ENCODE data around the gene GORAB.
A peak's percentile ranks its signal among the peaks of the same experiment; 100 is the strongest.

GORAB gene

DNA sequence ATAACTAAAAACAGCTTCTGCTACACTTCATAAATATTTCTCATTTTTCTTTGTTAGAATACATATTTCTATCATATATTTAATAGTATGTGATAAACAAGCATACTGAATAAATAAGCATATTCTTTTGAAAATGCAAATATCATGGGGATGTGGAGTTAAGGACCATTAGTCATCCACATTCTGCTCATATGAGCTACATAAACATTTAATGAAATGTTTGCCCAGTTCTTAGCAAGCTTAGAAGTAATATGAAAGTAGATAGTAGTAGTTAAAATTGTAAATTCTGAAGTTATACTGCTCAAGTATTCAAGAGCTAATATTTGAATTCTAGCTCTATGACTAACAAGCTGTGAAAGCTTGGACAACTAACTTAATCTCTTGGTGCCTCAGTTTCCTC is 10.1 kb upstream of the GORAB start:
- TF ChIP-seq, protein P1, sequence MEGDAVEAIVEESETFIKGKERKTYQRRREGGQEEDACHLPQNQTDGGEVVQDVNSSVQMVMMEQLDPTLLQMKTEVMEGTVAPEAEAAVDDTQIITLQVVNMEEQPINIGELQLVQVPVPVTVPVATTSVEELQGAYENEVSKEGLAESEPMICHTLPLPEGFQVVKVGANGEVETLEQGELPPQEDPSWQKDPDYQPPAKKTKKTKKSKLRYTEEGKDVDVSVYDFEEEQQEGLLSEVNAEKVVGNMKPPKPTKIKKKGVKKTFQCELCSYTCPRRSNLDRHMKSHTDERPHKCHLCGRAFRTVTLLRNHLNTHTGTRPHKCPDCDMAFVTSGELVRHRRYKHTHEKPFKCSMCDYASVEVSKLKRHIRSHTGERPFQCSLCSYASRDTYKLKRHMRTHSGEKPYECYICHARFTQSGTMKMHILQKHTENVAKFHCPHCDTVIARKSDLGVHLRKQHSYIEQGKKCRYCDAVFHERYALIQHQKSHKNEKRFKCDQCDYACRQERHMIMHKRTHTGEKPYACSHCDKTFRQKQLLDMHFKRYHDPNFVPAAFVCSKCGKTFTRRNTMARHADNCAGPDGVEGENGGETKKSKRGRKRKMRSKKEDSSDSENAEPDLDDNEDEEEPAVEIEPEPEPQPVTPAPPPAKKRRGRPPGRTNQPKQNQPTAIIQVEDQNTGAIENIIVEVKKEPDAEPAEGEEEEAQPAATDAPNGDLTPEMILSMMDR (IDR thresholded peaks at IDR 0.05; ENCODE audit: low read depth, low read length, missing control alignments) = no peak
- no peak overlapping the region for H3K4me3 ChIP-seq (ENCODE audit: low read depth, low read length)
- no peak for DNase-seq (ENCODE audit: low read depth)

DNA sequence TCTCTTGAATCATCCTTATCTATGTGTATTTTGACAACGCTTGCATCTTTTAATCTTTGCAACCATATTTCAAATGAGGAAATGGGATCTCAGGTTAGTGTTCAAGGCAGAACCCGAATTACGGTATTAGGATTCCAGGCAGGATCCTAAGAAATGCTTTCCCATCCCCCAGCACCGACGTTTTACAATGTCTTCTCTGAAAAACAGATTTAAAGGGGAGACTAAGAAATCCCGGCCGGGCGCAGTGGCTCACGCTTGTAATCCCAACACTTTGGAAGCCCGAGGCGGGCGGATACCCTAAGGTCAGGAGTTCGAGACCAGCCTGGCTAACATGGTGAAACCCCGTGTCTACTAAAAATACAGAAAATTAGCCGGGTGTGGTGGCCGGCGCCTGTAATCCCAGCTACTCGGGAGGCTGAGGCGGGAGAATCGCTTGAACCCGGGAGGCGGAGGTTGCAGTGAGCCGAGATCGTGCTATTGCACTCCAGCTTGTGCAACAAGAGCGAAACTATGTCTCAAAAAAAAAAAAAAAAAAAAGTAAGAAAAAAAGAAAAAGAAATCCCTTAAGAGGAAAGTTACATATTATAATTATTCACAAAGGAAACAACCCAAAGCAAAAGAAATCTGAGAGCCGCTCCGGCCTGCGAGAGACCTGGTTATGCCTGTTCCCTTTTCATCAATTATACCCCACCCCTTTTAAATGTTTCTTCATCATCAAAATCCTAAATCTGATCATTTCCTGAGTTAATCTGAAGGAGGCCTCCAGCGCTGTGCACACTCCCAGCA is 801 bp upstream of the GORAB start:
- DNase-seq (ENCODE audit: low read depth) = no peak
- TF ChIP-seq, protein P1 (IDR thresholded peaks at IDR 0.05; ENCODE audit: low read depth, low read length, missing control alignments) = no peak
- H3K4me3 ChIP-seq (ENCODE audit: low read depth, low read length) = peak overlapping the region; percentile 81

DNA sequence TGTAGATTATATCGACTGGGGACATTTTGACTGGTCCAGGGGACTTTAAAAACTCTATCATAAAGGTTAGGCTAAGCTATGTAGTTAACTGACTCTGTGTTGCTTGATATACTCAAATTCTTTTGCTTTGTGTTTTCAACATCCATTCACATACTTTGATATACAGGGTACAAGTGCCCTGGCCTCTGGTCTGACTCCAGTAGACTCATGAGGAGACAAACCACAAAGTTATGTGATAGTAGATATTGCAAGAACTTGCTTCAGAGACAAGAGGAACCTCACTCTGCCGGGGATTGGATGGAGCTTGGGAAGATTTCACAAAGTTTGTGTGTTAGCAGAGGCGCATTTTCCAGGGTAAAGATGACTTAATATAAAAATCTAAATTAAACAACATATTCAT is 1.3 kb downstream of the GORAB start:
- TF ChIP-seq, protein P1 (IDR thresholded peaks at IDR 0.05; ENCODE audit: low read depth, low read length, missing control alignments) = no peak
- H3K4me3 ChIP-seq (ENCODE audit: low read depth, low read length) = peak overlapping the region; percentile 81
- DNase-seq (ENCODE audit: low read depth) = no peak

DNA sequence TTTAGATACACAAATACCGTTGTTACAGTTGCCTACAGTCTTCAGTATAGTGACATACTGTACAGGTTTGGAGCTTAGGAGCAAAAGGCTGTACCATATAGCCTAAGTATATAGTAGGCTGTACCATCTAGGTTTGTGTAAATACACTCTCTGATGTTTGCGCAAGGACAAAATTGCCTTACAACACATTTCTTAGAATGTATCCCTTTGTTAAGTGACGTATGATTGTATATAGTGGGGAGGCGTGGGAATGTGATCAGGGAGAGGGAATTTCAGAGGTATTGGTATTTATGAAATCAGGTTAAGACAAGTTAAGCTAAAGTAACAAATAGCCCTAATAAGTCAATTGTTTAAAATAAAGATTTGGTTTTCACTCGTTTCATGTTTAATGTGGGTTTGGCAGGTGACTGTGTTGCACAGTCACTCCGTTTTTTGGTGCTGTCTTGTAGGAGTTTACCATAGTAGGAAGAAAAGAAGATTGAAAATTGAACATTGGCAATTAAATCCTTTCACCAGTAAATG is 2.7 kb downstream of the GORAB start:
- H3K4me3 ChIP-seq (ENCODE audit: low read depth, low read length) = no peak overlapping the region
- TF ChIP-seq, protein P1 (IDR thresholded peaks at IDR 0.05; ENCODE audit: low read depth, low read length, missing control alignments) = no peak

DNA sequence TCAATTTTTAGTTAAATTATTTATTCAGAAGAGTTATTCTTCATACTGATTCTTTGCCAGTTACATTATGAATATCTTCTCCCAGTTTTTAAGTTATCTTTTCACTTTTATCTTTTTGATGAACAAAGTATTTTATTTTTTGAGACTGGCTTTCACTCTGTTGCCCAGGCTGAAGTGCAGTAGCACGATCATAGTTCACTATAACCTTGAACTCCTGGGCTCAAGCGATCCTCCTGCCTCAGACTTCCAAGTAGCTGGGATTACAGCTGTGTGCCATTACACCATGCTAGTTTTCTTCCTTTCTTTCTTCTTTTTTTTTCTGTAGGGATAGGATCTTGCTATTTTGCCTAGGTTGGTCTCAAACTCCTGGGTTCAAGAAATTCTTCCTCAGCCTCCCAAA is 3.5 kb downstream of the GORAB start:
- no peak for DNase-seq (ENCODE audit: low read depth)
- TF ChIP-seq, protein P1 (IDR thresholded peaks at IDR 0.05; ENCODE audit: low read depth, low read length, missing control alignments) = no peak
- no peak overlapping the region for H3K4me3 ChIP-seq (ENCODE audit: low read depth, low read length)

More for the DNA sequence above, 2.7 kb downstream of the GORAB start:
- DNase-seq (ENCODE audit: low read depth) = no peak

DNA sequence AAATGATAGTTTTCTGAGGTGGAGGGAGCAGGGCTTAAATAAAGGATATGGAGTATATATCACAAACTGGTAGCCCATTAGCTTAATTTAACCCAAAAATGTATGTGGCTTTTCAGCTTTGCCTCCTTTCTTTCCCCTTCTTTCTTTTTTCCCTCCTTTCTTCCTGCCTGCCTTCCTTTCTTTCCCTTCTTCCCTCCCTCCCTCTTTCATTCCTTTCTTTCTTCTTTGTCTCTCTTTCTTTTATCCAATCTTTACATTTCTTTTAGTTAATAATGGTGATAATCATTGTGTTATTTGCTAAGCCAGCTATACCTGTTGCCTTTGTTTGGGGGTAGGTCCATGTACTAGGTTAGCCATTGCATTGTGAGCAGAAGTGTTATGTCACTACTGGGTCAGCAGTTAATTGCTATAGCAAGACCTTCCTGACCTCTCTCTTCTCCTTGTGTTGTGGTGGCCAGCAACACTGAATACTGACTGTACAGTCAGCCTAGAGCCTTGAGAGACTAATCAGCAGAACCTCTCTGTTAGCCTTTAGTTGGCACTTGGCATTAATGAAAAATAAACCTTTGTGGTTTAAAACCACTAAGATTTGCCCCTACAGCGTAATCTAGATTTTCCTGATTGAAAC is 5.1 kb downstream of the GORAB start:
- no peak overlapping the region for H3K4me3 ChIP-seq (ENCODE audit: low read depth, low read length)
- TF ChIP-seq, protein P1 (IDR thresholded peaks at IDR 0.05; ENCODE audit: low read depth, low read length, missing control alignments) = no peak
- no peak for DNase-seq (ENCODE audit: low read depth)

All from GM12864 (cell line).